Astrocyte of the cerebellum (primary cell): Measurements from ENCODE around the gene PCDHB8.
"Not testable (repeated sequence)": the region's sequence is repeated elsewhere in the genome, so short reads cannot be mapped to it uniquely, and the experiment has no call there.

Source experiments
- DNase-seq: peaks from one replicate; pipeline ENCODE4 v3.0.0-alpha.2; 2011; ENCODE audit warnings: low read depth
- H3K4me3 ChIP-seq: 2 replicates; pipeline ENCODE4 v1.5.1; 2011; ENCODE audit warnings: mild to moderate bottlenecking, low read depth, low read length, moderate library complexity
- CTCF ChIP-seq: IDR thresholded peaks from 2 replicates; pipeline ENCODE4 v1.5.1; 2012; ENCODE audit warnings: low read length, low read depth, moderate library complexity, mild to moderate bottlenecking; ENCODE audit errors: missing control alignments
- in situ Hi-C: cut with HindIII; loops from 2 replicates; pipeline ENCODE4 v1.10.0; 2017; ENCODE audit warnings: low sequenced_read_pairs

PCDHB8 gene

GRCh38 chr5:141177577-141178191 lies at the start of gene PCDHB8:
TSS of gene PCDHB8 (plus strand) at chr5:141177790. CDS start at chr5:141178035, 245 bp downstream.
- H3K4me3 ChIP-seq, DNase-seq, in situ Hi-C loops: not testable (repeated sequence)

GRCh38 chr5:141135030-141135717 lies 42.4 kb upstream of the PCDHB8 start, which contains the start of gene PCDHB5:
TSS of gene PCDHB5 (plus strand) at chr5:141135206. CDS start at chr5:141135435, 229 bp downstream.
- peak; percentile 26 for TF ChIP-seq CTCF
- in situ Hi-C loops = no loop called here
- peak within 1 kb of the TSS; percentile 32 for H3K4me3 ChIP-seq
- DNase-seq = no peak

- in situ Hi-C loops = no loop called here
- no peak for TF ChIP-seq CTCF
- H3K4me3 ChIP-seq = peak overlapping the region; percentile 32
- no peak for DNase-seq
Measured at GRCh38 chr5:141135718-141136266, 41.8 kb upstream of the PCDHB8 start.

GRCh38 chr5:141137346-141137745 lies 40.2 kb upstream of the PCDHB8 start:
- H3K4me3 ChIP-seq, DNase-seq, in situ Hi-C loops: not testable (repeated sequence)

- no peak for TF ChIP-seq CTCF
- DNase-seq = no peak
- no peak within 1 kb of the TSS for H3K4me3 ChIP-seq
- in situ Hi-C loops = no loop called here
Measured at GRCh38 chr5:141149812-141150211, 27.8 kb upstream of the PCDHB8 start, which contains the start of gene PCDHB6. TSS of gene PCDHB6 (plus strand) at chr5:141150057. CDS start at chr5:141150258, 201 bp downstream.

- in situ Hi-C loops = no loop called here
- H3K4me3 ChIP-seq = no peak overlapping the region
- no peak for DNase-seq
- TF ChIP-seq CTCF = no peak
Measured at GRCh38 chr5:141150224-141150992, 27.2 kb upstream of the PCDHB8 start.

GRCh38 chr5:141150993-141151325 lies 26.6 kb upstream of the PCDHB8 start:
- no peak overlapping the region for H3K4me3 ChIP-seq
- in situ Hi-C loops = no loop called here
- no peak for DNase-seq
- TF ChIP-seq CTCF = no peak

- in situ Hi-C loops, H3K4me3 ChIP-seq, DNase-seq: not testable (repeated sequence)
Measured at GRCh38 chr5:141151632-141152031, 26.0 kb upstream of the PCDHB8 start.

- in situ Hi-C loops, H3K4me3 ChIP-seq, DNase-seq: not testable (repeated sequence)
Measured at GRCh38 chr5:141152096-141152495, 25.5 kb upstream of the PCDHB8 start.
